H9 (cell line): ENCODE data around the gene ARHGAP26. TPM values are rescaled to one million over a fixed set of nuclear protein-coding genes. Genes with fewer than 3 reads are reported as not detected.

Experiments
- DNase-seq: peaks from one replicate; pipeline ENCODE4 v3.0.0-alpha.2; 2017
- H2AFZ ChIP-seq: one replicate; pipeline ENCODE4 v1.6.1; 2013; ENCODE audit warnings: mild to moderate bottlenecking, low read length, control low read depth, moderate library complexity
- H2AK5ac ChIP-seq: 2 replicates; pipeline ENCODE4 v1.6.1; 2013; ENCODE audit warnings: low read length, control low read depth, mixed read lengths; ENCODE audit not compliant: insufficient read length
- H2BK120ac ChIP-seq: one replicate; pipeline ENCODE4 v1.6.1; 2013; ENCODE audit warnings: low read depth, mild to moderate bottlenecking, low read length, control low read depth, inconsistent platforms; ENCODE audit not compliant: poor library complexity, severe bottlenecking
- H2BK12ac ChIP-seq: 2 replicates; pipeline ENCODE4 v1.6.1; 2013; ENCODE audit warnings: low read length, control low read depth, mixed read lengths, low read depth; ENCODE audit not compliant: insufficient read length
- H2BK15ac ChIP-seq: 2 replicates; pipeline ENCODE4 v1.6.1; 2013; ENCODE audit warnings: low read depth, low read length, control low read depth
- H2BK20ac ChIP-seq: one replicate; pipeline ENCODE4 v1.6.1; 2013; ENCODE audit warnings: low read depth, mild to moderate bottlenecking, low read length, control low read depth, inconsistent platforms; ENCODE audit not compliant: poor library complexity, severe bottlenecking
- H2BK5ac ChIP-seq: 2 replicates; pipeline ENCODE4 v1.6.1; 2013; ENCODE audit warnings: low read length, control low read depth, mixed read lengths; ENCODE audit not compliant: insufficient read length
- H3K14ac ChIP-seq: 2 replicates; pipeline ENCODE4 v1.6.1; 2013; ENCODE audit warnings: low read length, control low read depth; ENCODE audit not compliant: insufficient read depth
- H3K18ac ChIP-seq: 2 replicates; pipeline ENCODE4 v1.6.1; 2013; ENCODE audit warnings: low read depth, mild to moderate bottlenecking, mixed read lengths, low read length, control low read depth; ENCODE audit not compliant: insufficient read length
- H3K23ac ChIP-seq: 2 replicates; pipeline ENCODE4 v1.6.1; 2013; ENCODE audit warnings: low read length, control low read depth, mixed read lengths, low read depth; ENCODE audit not compliant: insufficient read length
- H3K23me2 ChIP-seq: 2 replicates; pipeline ENCODE4 v1.6.1; 2013; ENCODE audit warnings: low read depth, mild to moderate bottlenecking, mixed read lengths, low read length, control low read depth; ENCODE audit not compliant: insufficient read length, poor library complexity, severe bottlenecking
- H3K27ac ChIP-seq: 2 replicates; pipeline ENCODE4 v1.5.1; 2013; ENCODE audit warnings: low read length, control low read depth, mixed read lengths, low read depth; ENCODE audit not compliant: insufficient read length
- H3K27me3 ChIP-seq: 2 replicates; pipeline ENCODE4 v1.6.1; 2013; ENCODE audit warnings: low read length, control low read depth, inconsistent platforms; ENCODE audit not compliant: insufficient read depth
- H3K4ac ChIP-seq: 2 replicates; pipeline ENCODE4 v1.6.1; 2013; ENCODE audit warnings: low read depth, mild to moderate bottlenecking, control low read depth, inconsistent platforms, low read length, moderate library complexity
- H3K4me1 ChIP-seq: 2 replicates; pipeline ENCODE4 v1.6.1; 2013; ENCODE audit warnings: low read length, control low read depth, inconsistent platforms; ENCODE audit not compliant: insufficient read depth
- H3K4me2 ChIP-seq: 2 replicates; pipeline ENCODE4 v1.6.1; 2013; ENCODE audit warnings: low read length, control low read depth, mixed read lengths; ENCODE audit not compliant: insufficient read length, insufficient read depth
- H3K56ac ChIP-seq: 2 replicates; pipeline ENCODE4 v1.6.1; 2013; ENCODE audit warnings: low read depth, mild to moderate bottlenecking, mixed read lengths, low read length, control low read depth; ENCODE audit not compliant: insufficient read length
- H3K79me1 ChIP-seq: 2 replicates; pipeline ENCODE4 v1.6.1; 2013; ENCODE audit warnings: low read depth, mild to moderate bottlenecking, moderate library complexity, low read length, control low read depth, inconsistent platforms; ENCODE audit not compliant: insufficient read depth, poor library complexity, severe bottlenecking
- H3K79me2 ChIP-seq: 2 replicates; pipeline ENCODE4 v1.6.1; 2013; ENCODE audit warnings: low read length, control low read depth, inconsistent platforms; ENCODE audit not compliant: insufficient read depth
- H3K9ac ChIP-seq: 2 replicates; pipeline ENCODE4 v1.6.1; 2013; ENCODE audit warnings: low read length, control low read depth, mixed read lengths; ENCODE audit not compliant: insufficient read length; ENCODE audit errors: extremely low read depth
- H3K9me3 ChIP-seq: one replicate; pipeline ENCODE4 v1.6.1; 2013; ENCODE audit warnings: low read depth, low read length, inconsistent platforms; ENCODE audit not compliant: control insufficient read depth
- H3T11ph ChIP-seq: one replicate; pipeline ENCODE4 v1.6.1; 2013; ENCODE audit warnings: mild to moderate bottlenecking, low read length, control low read depth, inconsistent platforms
- H4K20me1 ChIP-seq: one replicate; pipeline ENCODE4 v1.6.1; 2013; ENCODE audit not compliant: control insufficient read depth, insufficient read length, insufficient read depth
- H4K5ac ChIP-seq: 2 replicates; pipeline ENCODE4 v1.6.1; 2013; ENCODE audit warnings: low read depth, mild to moderate bottlenecking, mixed read lengths, low read length, control low read depth; ENCODE audit not compliant: insufficient read length
- H4K8ac ChIP-seq: replicated peaks from 2 replicates; pipeline ENCODE4 v1.6.1; 2013; ENCODE audit warnings: low read length, control low read depth, mixed read lengths, low read depth; ENCODE audit not compliant: insufficient read length
- H4K91ac ChIP-seq: 2 replicates; pipeline ENCODE4 v1.6.1; 2013; ENCODE audit warnings: low read depth, mild to moderate bottlenecking, moderate library complexity, mixed read lengths, low read length, control low read depth; ENCODE audit not compliant: insufficient read length
- H3K27ac Mint-ChIP-seq, 3 experiments: 2 replicates in 2 of 3; 3 replicates in 1 of 3; pipeline ENCODE4 v1.8.0; 2020 to 2021; ENCODE audit warnings: mixed read lengths in 3 of 3, mild to moderate bottlenecking in 1 of 3, moderate library complexity in 1 of 3
- H3K27me3 Mint-ChIP-seq: 2 replicates; pipeline ENCODE4 v1.8.0; 2021; ENCODE audit warnings: low read depth, mild to moderate bottlenecking, moderate library complexity, mixed read lengths
- H3K36me3 Mint-ChIP-seq, 3 experiments: 2 replicates in 2 of 3; 3 replicates in 1 of 3; pipeline ENCODE4 v1.8.0; 2020 to 2021; ENCODE audit warnings: low read depth in 3 of 3, mixed read lengths in 3 of 3; ENCODE audit not compliant: insufficient read depth in 1 of 3
- H3K4me1 Mint-ChIP-seq, 2 experiments: 2 replicates each; pipeline ENCODE4 v1.8.0; 2020; ENCODE audit warnings: mixed read lengths in 2 of 2
- H3K4me3 Mint-ChIP-seq, 2 experiments: 2 replicates in 1 of 2; 3 replicates in 1 of 2; pipeline ENCODE4 v1.8.0; 2020 to 2021; ENCODE audit warnings: mild to moderate bottlenecking in 2 of 2, mixed read lengths in 2 of 2, moderate library complexity in 1 of 2
- H3K9me3 Mint-ChIP-seq, 2 experiments: 2 replicates in 1 of 2; 3 replicates in 1 of 2; pipeline ENCODE4 v1.8.0; 2020; ENCODE audit warnings: mild to moderate bottlenecking in 2 of 2, mixed read lengths in 2 of 2, moderate library complexity in 1 of 2
- CTCF ChIP-seq: fragments of 200-600 bp; sonication (generic); conservative IDR thresholded peaks from 3 replicates; pipeline ENCODE4 v1.8.0; 2021; ENCODE audit warnings: antibody characterized with exemption, mild to moderate bottlenecking
- WGBS: extraction: QIAGEN DNeasy Blood & Tissue Kit; methylation state at CpG from one replicate; pipeline ENCODE4 v1.1.7; 2013; ENCODE audit warnings: missing lambda C conversion rate, low lambda C conversion rate, mixed read lengths; ENCODE audit not compliant: insufficient read length; ENCODE audit errors: extremely low coverage; 5-methylcytosine and 5-hydroxymethylcytosine counted together
- total RNA-seq: library from RNA; stranded (reverse); gene quantifications from 2 replicates; pipeline ENCODE4 v1.2.1, GENCODE V29; 2021

The ARHGAP26 gene
- total RNA-seq, 1 experiment from 2014 or later, result 13.8 TPM

DNA sequence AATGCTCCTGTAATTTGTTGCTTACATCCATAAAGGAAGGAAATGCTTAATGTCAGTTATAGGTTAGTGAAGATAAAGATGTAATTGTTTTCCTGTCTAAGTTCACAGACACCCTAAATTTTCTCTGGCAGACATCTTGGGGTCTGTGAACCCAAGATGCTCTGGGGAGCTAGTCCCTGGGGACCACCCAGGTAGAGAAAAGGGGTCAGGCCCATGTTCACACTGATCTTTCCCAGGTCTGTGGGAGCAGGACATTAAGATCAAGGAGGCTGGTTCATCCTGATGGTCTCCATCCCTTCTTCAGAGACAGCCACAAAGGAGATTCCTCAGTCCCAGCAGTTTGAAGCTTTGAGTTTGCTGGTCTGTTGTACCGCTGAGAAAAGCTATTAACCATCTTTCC, 267.5 kb downstream of the ARHGAP26 start:
- H3K27ac Mint-ChIP-seq, result peak overlapping the region in 2 of 3 experiments; percentile 82 to 83; a peak in 5 of 7 replicates
- Histone ChIP-seq H3K27me3 (no peaks in the 10 kb centered on the region), H2AFZ (no peak overlapping the region), H4K5ac (no peak overlapping the region), H3K9ac (no peak overlapping the region), H3K4ac (no peak overlapping the region), H2BK20ac (no peak overlapping the region), H3K4me1 (peaks cover 5% of the 10 kb centered on the region; the same call in 1 of the 2 replicates), H3K23ac (no peak overlapping the region), H2BK120ac (no peak overlapping the region), H3K79me2 (no peaks in the 10 kb centered on the region), H3K23me2 (no peaks in the 10 kb centered on the region), H3K79me1 (no peaks in the 10 kb centered on the region), H2BK5ac (no peak overlapping the region), H3K27ac (no peak overlapping the region), H4K91ac (no peak overlapping the region), H3K4me2 (no peak overlapping the region), H2BK15ac (no peak overlapping the region), H3K56ac (no peak overlapping the region), H3K18ac (no peak overlapping the region), H4K20me1 (no peaks in the 10 kb centered on the region), H3T11ph (no peak overlapping the region), H2AK5ac (no peak overlapping the region), H3K14ac (no peak overlapping the region), H3K9me3 (no peaks in the 10 kb centered on the region), H4K8ac (no peak overlapping the region), H2BK12ac (no peak overlapping the region)
- no peaks in the 10 kb centered on the region for H3K27me3 Mint-ChIP-seq
- peaks cover 49 to 56% of the 10 kb centered on the region in 2 experiments for H3K4me1 Mint-ChIP-seq
- no peaks in the 10 kb centered on the region for H3K9me3 Mint-ChIP-seq
- peaks cover 0 to 7% (median 4%) of the 10 kb centered on the region in 3 experiments; a peak in 6 of 7 replicates for H3K36me3 Mint-ChIP-seq
- DNase-seq, result no peak
- H3K4me3 Mint-ChIP-seq, result no peak overlapping the region; a peak in 1 of 5 replicates
- TF ChIP-seq CTCF, result no peak
- no CpG with 5 or more reads among the region's 1 CpG for WGBS
